Subcutaneous adipose tissue (tissue), 4 donors: ENCODE results near the gene ARHGEF38. TPM values are rescaled to one million over a fixed set of nuclear protein-coding genes. Genes with fewer than 3 reads are reported as not detected.

Experiments
- CTCF ChIP-seq: fragments of 450-650 bp; IDR thresholded peaks from one replicate; pipeline ENCODE4 v1.5.1; 2016; ENCODE audit warnings: low read depth, mild to moderate bottlenecking, control low read depth, antibody characterized with exemption, moderate library complexity
- total RNA-seq, 4 donors: library from RNA; depleted of rRNA; stranded (reverse); fragments of >200 nt; gene quantifications; one replicate each; pipeline ENCODE4 v1.1.0, GENCODE V29; 2016

The ARHGEF38 gene
- total RNA-seq, 4 donors from 2014 or later = not detected

- TF ChIP-seq CTCF = no peak
Observed at GRCh38 chr4:105598787-105599186, 46.4 kb downstream of the ARHGEF38 start.

- TF ChIP-seq CTCF = no peak
Observed at GRCh38 chr4:105599482-105599881, 47.1 kb downstream of the ARHGEF38 start.

- TF ChIP-seq CTCF = no peak
Observed at GRCh38 chr4:105599932-105600655, 47.7 kb downstream of the ARHGEF38 start.

- TF ChIP-seq CTCF = no peak
Observed at GRCh38 chr4:105600951-105601350, 48.5 kb downstream of the ARHGEF38 start.

GRCh38 chr4:105601406-105601805, 49.0 kb downstream of the ARHGEF38 start:
- TF ChIP-seq CTCF = no peak

GRCh38 chr4:105603158-105603557, 50.7 kb downstream of the ARHGEF38 start:
- no peak for TF ChIP-seq CTCF

GRCh38 chr4:105605493-105605892, 53.1 kb downstream of the ARHGEF38 start:
- no peak for TF ChIP-seq CTCF
